SH-SY5Y (cell line): ENCODE measurements around the gene ZMYM1.

Experiments
- GATA2 ChIP-seq: IDR thresholded peaks from 2 replicates; pipeline ENCODE4 v1.6.1; 2011; ENCODE audit warnings: mild to moderate bottlenecking, low read depth, low read length
- GATA3 ChIP-seq: IDR thresholded peaks from 2 replicates; pipeline ENCODE4 v1.6.1; 2011; ENCODE audit warnings: low read depth, mild to moderate bottlenecking, low read length, moderate library complexity

- TF ChIP-seq GATA2 (no peak), GATA3 (no peak)
These were observed 45.8 kb upstream of the ZMYM1 start for GRCh38 chr1:35033346-35033745.
